HepG2 (cell line): ENCODE data around the gene ZNF607. TPM values are rescaled to one million over a fixed set of nuclear protein-coding genes. Genes with fewer than 3 reads are reported as not detected.

Experiments
- ARID2 ChIP-seq: sonication (generic); formaldehyde crosslinking; IDR thresholded peaks from 2 replicates; pipeline ENCODE4 v1.8.1; 2022; ENCODE audit warnings: mild to moderate bottlenecking, missing genetic modification reagents, borderline replicate concordance
- FOXC1 ChIP-seq: sonication (generic); formaldehyde crosslinking; IDR thresholded peaks from 2 replicates; pipeline ENCODE4 v1.8.0; 2022; ENCODE audit warnings: mild to moderate bottlenecking, missing genetic modification reagents, borderline replicate concordance
- HIVEP1 ChIP-seq: sonication (generic); formaldehyde crosslinking; IDR thresholded peaks from 2 replicates; pipeline ENCODE4 v1.4.0; 2020; ENCODE audit warnings: mild to moderate bottlenecking, missing genetic modification reagents
- NCOA2 ChIP-seq: sonication (generic); formaldehyde crosslinking; IDR thresholded peaks from 2 replicates; pipeline ENCODE4 v1.8.0; 2022; ENCODE audit warnings: inconsistent platforms
- REL ChIP-seq: sonication (generic); formaldehyde crosslinking; conservative IDR thresholded peaks from 2 replicates; pipeline ENCODE4 v1.8.0; 2022; ENCODE audit warnings: mild to moderate bottlenecking, missing genetic modification reagents, moderate library complexity
- U2AF1 ChIP-seq: fragments of 200-400 bp; formaldehyde crosslinking; optimal IDR thresholded peaks from 2 replicates; pipeline ENCODE3; 2017; ENCODE audit warnings: mild to moderate bottlenecking, low read depth, low read length
- ZNF224 ChIP-seq: sonication (generic); formaldehyde crosslinking; IDR thresholded peaks from 2 replicates; pipeline ENCODE4 v1.5.0; 2020; ENCODE audit warnings: mild to moderate bottlenecking, missing genetic modification reagents
- ZNF674 ChIP-seq: sonication (generic); formaldehyde crosslinking; IDR thresholded peaks from 2 replicates; pipeline ENCODE4 v1.5.0; 2020; ENCODE audit warnings: low read depth, mild to moderate bottlenecking, missing genetic modification reagents
- ZNF772 ChIP-seq: sonication (generic); formaldehyde crosslinking; IDR thresholded peaks from 2 replicates; pipeline ENCODE4 v1.5.0; 2020; ENCODE audit warnings: mild to moderate bottlenecking, missing genetic modification reagents
- polyA plus RNA-seq, 8 experiments: library from polyadenylated mRNA; depleted of rRNA in 3 of 8; stranded (reverse) in 7 of 8; unstranded in 1 of 8; fragments of >200 nt; fragmentation: Illumina TruSeq in 4 of 8; extraction: Trizol in 4 of 8; gene quantifications; 2 replicates each; pipeline versions ENCODE4 v1.2.1 to v1.2.3, GENCODE V29; 2011 to 2016; ENCODE audit warnings: low read depth in 4 of 8, missing spikeins in 1 of 8, mixed read lengths in 1 of 8; ENCODE audit not compliant: insufficient read depth in 1 of 8
- total RNA-seq, 5 experiments: library from RNA; depleted of rRNA; stranded (reverse); fragments of >200 nt; fragmentation: Illumina TruSeq; extraction: Trizol; gene quantifications; 2 replicates each; pipeline ENCODE4 v1.2.3, GENCODE V29; 2016; ENCODE audit warnings: low read depth in 1 of 5
- TF ChIP-seq, protein P1 (sequence below): sonication (generic); formaldehyde crosslinking; IDR thresholded peaks from 2 replicates; pipeline ENCODE4 v1.8.0; 2023; ENCODE audit warnings: mild to moderate bottlenecking, missing genetic modification reagents
- TF ChIP-seq, protein P2 (sequence below): sonication (generic); formaldehyde crosslinking; IDR thresholded peaks from 2 replicates; pipeline ENCODE4 v1.4.0; 2020; ENCODE audit warnings: mild to moderate bottlenecking, missing genetic modification reagents, borderline replicate concordance
- TF ChIP-seq, protein P3 (sequence below): sonication (generic); formaldehyde crosslinking; IDR thresholded peaks from 2 replicates; pipeline ENCODE4 v1.4.0; 2020; ENCODE audit warnings: mild to moderate bottlenecking, missing genetic modification reagents
- TF ChIP-seq, protein P4 (sequence below): sonication (generic); formaldehyde crosslinking; IDR thresholded peaks from 2 replicates; pipeline ENCODE4 v1.4.0; 2020; ENCODE audit warnings: missing genetic modification reagents, mild to moderate bottlenecking, borderline replicate concordance

The ZNF607 gene
- total and polyA plus RNA-seq, 2 of the 13 experiments (the other 11 are each of a cell fraction or from before 2014, with no cell fraction given) = 3.8 to 8.3 TPM

DNA sequence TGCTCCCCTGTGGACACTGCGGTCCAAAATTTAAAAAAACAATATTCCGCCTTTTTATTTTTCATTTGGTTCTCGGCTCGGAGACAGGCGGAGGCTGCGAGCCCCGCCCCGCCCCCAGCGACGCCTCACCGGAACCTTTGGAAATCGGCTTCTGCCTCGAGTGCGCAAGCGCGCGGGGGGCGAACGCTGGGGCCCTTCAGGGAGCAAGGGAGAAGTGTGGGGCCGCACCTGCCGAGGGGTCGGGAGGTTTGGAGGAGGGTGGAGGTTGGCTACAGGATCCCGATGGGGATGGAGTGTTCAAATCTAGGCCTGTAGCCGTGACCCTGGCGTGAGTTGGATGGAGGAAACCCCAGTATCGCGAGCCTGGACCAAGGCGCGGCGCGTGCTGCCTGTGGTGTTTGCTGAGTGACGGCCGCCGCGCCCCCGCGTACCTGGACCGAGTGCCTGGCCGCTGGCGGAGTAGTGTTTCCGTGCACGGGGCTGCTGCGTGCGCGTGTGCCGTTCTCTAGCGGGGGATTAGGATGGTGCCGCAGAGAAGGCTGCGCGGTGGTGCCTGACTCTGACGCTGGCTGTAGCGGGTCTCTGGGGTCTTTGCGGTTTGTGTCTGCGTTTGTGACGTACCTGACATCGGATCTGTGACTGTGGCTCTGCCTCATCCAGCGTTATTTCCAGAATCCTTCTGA, 63.7 kb downstream of the ZNF607 start (continued):
- TF ChIP-seq, protein P1, sequence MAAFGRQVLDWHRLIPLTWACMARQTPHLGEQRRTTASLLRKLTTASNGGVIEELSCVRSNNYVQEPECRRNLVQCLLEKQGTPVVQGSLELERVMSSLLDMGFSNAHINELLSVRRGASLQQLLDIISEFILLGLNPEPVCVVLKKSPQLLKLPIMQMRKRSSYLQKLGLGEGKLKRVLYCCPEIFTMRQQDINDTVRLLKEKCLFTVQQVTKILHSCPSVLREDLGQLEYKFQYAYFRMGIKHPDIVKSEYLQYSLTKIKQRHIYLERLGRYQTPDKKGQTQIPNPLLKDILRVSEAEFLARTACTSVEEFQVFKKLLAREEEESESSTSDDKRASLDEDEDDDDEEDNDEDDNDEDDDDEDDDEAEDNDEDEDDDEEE (CRISPR knock-in tag) = peak; percentile 17; the same call in 1 of the 2 replicates
- no peak for TF ChIP-seq ZNF674
- TF ChIP-seq ZNF224 (CRISPR knock-in tag) = peak; percentile 96; the same call in 1 of the 2 replicates
- TF ChIP-seq, protein P2, sequence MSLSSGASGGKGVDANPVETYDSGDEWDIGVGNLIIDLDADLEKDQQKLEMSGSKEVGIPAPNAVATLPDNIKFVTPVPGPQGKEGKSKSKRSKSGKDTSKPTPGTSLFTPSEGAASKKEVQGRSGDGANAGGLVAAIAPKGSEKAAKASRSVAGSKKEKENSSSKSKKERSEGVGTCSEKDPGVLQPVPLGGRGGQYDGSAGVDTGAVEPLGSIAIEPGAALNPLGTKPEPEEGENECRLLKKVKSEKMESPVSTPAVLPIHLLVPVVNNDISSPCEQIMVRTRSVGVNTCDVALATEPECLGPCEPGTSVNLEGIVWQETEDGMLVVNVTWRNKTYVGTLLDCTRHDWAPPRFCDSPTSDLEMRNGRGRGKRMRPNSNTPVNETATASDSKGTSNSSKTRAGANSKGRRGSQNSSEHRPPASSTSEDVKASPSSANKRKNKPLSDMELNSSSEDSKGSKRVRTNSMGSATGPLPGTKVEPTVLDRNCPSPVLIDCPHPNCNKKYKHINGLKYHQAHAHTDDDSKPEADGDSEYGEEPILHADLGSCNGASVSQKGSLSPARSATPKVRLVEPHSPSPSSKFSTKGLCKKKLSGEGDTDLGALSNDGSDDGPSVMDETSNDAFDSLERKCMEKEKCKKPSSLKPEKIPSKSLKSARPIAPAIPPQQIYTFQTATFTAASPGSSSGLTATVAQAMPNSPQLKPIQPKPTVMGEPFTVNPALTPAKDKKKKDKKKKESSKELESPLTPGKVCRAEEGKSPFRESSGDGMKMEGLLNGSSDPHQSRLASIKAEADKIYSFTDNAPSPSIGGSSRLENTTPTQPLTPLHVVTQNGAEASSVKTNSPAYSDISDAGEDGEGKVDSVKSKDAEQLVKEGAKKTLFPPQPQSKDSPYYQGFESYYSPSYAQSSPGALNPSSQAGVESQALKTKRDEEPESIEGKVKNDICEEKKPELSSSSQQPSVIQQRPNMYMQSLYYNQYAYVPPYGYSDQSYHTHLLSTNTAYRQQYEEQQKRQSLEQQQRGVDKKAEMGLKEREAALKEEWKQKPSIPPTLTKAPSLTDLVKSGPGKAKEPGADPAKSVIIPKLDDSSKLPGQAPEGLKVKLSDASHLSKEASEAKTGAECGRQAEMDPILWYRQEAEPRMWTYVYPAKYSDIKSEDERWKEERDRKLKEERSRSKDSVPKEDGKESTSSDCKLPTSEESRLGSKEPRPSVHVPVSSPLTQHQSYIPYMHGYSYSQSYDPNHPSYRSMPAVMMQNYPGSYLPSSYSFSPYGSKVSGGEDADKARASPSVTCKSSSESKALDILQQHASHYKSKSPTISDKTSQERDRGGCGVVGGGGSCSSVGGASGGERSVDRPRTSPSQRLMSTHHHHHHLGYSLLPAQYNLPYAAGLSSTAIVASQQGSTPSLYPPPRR (CRISPR knock-in tag) = peak; percentile 68; the same call in 1 of the 2 replicates
- TF ChIP-seq ZNF772 = peak; percentile 91; the same call in 1 of the 2 replicates
- no peak for TF ChIP-seq ARID2 (CRISPR knock-in tag)
- TF ChIP-seq, protein P3, sequence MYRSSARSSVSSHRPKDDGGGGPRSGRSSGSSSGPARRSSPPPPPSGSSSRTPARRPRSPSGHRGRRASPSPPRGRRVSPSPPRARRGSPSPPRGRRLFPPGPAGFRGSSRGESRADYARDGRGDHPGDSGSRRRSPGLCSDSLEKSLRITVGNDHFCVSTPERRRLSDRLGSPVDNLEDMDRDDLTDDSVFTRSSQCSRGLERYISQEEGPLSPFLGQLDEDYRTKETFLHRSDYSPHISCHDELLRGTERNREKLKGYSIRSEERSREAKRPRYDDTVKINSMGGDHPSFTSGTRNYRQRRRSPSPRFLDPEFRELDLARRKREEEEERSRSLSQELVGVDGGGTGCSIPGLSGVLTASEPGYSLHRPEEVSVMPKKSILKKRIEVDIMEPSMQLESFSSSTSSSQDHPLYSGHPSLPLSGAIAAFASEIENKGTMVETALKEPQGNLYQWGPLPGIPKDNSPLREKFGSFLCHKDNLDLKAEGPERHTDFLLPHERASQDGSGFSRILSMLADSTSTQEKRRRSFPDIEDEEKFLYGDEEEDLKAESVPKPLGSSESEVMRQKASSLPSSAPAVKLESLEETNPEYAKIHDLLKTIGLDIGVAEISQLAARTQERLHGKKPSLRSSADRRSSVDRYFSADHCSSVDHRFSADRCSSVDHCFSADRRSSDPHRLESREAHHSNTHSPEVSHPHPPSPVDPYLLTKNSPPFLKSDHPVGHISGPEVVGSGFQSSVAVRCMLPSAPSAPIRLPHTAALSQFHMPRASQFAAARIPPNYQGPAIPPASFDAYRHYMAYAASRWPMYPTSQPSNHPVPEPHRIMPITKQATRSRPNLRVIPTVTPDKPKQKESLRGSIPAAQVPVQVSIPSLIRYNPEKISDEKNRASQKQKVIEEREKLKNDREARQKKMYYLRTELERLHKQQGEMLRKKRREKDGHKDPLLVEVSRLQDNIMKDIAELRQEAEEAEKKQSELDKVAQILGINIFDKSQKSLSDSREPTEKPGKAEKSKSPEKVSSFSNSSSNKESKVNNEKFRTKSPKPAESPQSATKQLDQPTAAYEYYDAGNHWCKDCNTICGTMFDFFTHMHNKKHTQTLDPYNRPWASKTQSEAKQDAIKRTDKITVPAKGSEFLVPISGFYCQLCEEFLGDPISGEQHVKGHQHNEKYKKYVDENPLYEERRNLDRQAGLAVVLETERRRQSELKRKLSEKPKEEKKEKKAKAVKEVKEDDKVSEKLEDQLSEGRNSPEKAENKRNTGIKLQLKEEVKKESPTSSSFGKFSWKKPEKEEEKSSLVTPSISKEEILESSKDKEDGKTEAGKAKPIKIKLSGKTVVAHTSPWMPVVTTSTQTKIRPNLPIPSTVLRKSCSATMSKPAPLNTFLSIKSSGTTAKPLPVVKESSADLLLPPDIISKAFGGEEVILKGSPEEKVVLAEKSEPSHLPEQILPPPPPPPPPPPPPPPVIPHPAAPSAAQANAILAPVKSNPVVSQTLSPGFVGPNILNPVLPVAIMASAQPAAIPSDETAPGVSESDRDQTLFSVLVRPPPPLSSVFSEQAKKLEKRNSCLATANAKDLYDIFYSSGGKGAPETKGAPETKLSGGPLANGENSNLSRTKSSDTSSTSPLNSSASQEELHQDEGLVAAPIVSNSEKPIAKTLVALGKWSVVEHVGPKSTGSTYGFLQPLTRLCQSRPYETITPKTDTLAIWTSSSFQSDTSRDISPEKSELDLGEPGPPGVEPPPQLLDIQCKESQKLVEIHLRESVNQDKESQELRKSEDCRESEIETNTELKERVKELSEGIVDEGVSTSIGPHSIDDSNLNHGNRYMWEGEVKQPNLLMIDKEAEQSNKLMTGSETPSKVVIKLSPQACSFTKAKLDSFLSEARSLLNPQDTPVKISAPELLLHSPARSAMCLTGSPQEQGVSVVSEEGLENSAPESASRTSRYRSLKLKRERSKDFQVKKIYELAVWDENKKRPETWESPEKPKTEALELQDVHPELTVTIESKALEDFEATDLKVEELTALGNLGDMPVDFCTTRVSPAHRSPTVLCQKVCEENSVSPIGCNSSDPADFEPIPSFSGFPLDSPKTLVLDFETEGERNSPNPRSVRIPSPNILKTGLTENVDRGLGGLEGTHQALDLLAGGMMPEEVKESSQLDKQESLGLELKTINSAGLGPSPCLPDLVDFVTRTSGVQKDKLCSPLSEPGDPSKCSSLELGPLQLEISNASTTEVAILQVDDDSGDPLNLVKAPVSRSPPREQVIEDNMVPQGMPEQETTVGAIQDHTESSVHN (CRISPR knock-in tag) = peak; percentile 87
- 0 out of 2 replicates have a peak, but pooled peaks have one; percentile 23 for TF ChIP-seq NCOA2
- peak; percentile 77 for TF ChIP-seq HIVEP1 (CRISPR knock-in tag)
- TF ChIP-seq REL (CRISPR knock-in tag) = no peak; the same call in 1 of the 2 replicates
- peak; percentile 93; the same call in 1 of the 2 replicates for TF ChIP-seq FOXC1
- peak; percentile 82 for TF ChIP-seq U2AF1
- TF ChIP-seq, protein P4, sequence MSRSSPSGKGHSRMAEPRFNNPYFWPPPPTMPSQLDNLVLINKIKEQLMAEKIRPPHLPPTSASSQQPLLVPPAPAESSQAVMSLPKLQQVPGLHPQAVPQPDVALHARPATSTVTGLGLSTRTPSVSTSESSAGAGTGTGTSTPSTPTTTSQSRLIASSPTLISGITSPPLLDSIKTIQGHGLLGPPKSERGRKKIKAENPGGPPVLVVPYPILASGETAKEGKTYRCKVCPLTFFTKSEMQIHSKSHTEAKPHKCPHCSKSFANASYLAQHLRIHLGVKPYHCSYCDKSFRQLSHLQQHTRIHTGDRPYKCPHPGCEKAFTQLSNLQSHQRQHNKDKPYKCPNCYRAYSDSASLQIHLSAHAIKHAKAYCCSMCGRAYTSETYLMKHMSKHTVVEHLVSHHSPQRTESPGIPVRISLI (CRISPR knock-in tag) = peak; percentile 54; the same call in 1 of the 2 replicates
